SU-DHL-6 (cell line): ENCODE results near the gene ATP6V1G2.

Experiments
- H2AFZ ChIP-seq: fragments of 200-600 bp; sonication (generic); 2 replicates; pipeline ENCODE4 v1.6.1; 2014; ENCODE audit warnings: low read depth, mild to moderate bottlenecking, moderate library complexity, mixed read lengths, antibody characterized with exemption, low read length; ENCODE audit not compliant: severe bottlenecking
- H3F3A ChIP-seq: fragments of 200-600 bp; shearing (Covaris generic); 2 replicates; pipeline ENCODE4 v1.6.0; 2016; ENCODE audit warnings: antibody characterized with exemption, mild to moderate bottlenecking; ENCODE audit not compliant: insufficient read depth
- H3K27ac ChIP-seq: fragments of 200-600 bp; sonication (generic); 2 replicates; pipeline ENCODE4 v1.5.1; 2016; ENCODE audit warnings: low read depth, mild to moderate bottlenecking, low read length, moderate library complexity, mixed read lengths
- H3K27me3 ChIP-seq: fragments of 200-600 bp; sonication (generic), shearing (Covaris generic); 2 replicates; pipeline ENCODE4 v1.6.0; 2014; ENCODE audit warnings: mild to moderate bottlenecking, low read length
- H3K36me3 ChIP-seq: fragments of 200-600 bp; sonication (generic); 2 replicates; pipeline ENCODE4 v1.6.1; 2014; ENCODE audit warnings: mild to moderate bottlenecking, low read length, mixed read lengths
- H3K4me2 ChIP-seq: fragments of 300-600, 200-600 bp; shearing (Covaris generic), sonication (generic); 2 replicates; pipeline ENCODE4 v1.6.0; 2014; ENCODE audit warnings: low read length, low read depth, mild to moderate bottlenecking; ENCODE audit not compliant: poor library complexity, severe bottlenecking
- H3K4me3 ChIP-seq: fragments of 200-600 bp; sonication (generic); 2 replicates; pipeline ENCODE4 v1.5.1; 2014; ENCODE audit warnings: antibody characterized with exemption, low read length, mild to moderate bottlenecking, mixed read lengths; ENCODE audit not compliant: insufficient read depth, poor library complexity, severe bottlenecking
- H3K79me2 ChIP-seq: fragments of 200-600 bp; sonication (generic); 2 replicates; pipeline ENCODE4 v1.6.1; 2014; ENCODE audit warnings: mild to moderate bottlenecking, low read length, moderate library complexity; ENCODE audit not compliant: insufficient read depth
- H3K9ac ChIP-seq: fragments of 200-600 bp; sonication (generic); 2 replicates; pipeline ENCODE4 v1.7.0; 2014; ENCODE audit warnings: mild to moderate bottlenecking, low read length
- H3K9me2 ChIP-seq: fragments of 200-600 bp; sonication (generic); replicated peaks from 2 replicates; pipeline ENCODE4 v1.6.1; 2014; ENCODE audit warnings: low read length; ENCODE audit not compliant: insufficient read depth
- H3K9me3 ChIP-seq: fragments of 200-600 bp; sonication (generic); 2 replicates; pipeline ENCODE4 v1.6.1; 2014; ENCODE audit warnings: low read length, mixed read lengths; ENCODE audit not compliant: insufficient read depth
- H4K20me1 ChIP-seq: fragments of 200-600 bp; sonication (generic); 2 replicates; pipeline ENCODE4 v1.6.1; 2014; ENCODE audit warnings: low read depth, mild to moderate bottlenecking, antibody characterized with exemption, low read length, moderate library complexity, mixed read lengths
- CTCF ChIP-seq: fragments of 200-600 bp; sonication (generic); IDR thresholded peaks from one replicate; pipeline ENCODE4 v1.5.1; 2017; ENCODE audit warnings: antibody characterized with exemption, mild to moderate bottlenecking, low read length, moderate library complexity; ENCODE audit not compliant: insufficient read depth, poor library complexity, severe bottlenecking
- EZH2phosphoT487 ChIP-seq: fragments of 200-600 bp; sonication (generic), shearing (Covaris generic); conservative IDR thresholded peaks from 2 replicates; pipeline ENCODE4 v1.6.1; 2018; ENCODE audit warnings: mild to moderate bottlenecking, antibody characterized with exemption, low read length, moderate library complexity, mixed read lengths

Gene ATP6V1G2

DNA sequence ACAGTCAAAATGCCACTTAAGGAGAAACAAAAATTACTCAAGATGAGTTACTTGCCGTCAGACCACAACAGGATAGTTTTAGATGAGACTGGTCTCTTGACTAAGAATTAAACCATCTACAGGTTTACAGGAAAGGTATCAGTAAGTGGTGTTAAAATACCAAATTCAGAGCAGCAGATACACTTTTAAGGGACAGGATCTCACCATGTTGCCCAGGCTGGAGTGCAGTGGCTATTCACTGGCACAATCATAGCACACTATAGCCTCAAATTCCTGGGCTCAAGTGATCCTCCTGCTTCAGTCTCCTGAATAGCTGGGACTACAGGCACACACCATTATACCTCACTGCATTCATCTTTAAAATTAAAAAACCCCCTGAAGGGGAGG, 13.0 kb downstream of the ATP6V1G2 start:
- H2AFZ ChIP-seq: no peak overlapping the region
- peaks cover 60% of the 10 kb centered on the region for H4K20me1 ChIP-seq
- H3F3A ChIP-seq: peaks cover 58% of the 10 kb centered on the region
- no peaks in the 10 kb centered on the region for H3K9me3 ChIP-seq
- TF ChIP-seq CTCF (no peak), EZH2phosphoT487 (no peak)
- no peak overlapping the region for H3K27ac ChIP-seq
- peaks cover 45% of the 10 kb centered on the region for H3K79me2 ChIP-seq
- no peaks in the 10 kb centered on the region for H3K27me3 ChIP-seq
- H3K4me2 ChIP-seq: no peak overlapping the region
- H3K9ac ChIP-seq: no peak overlapping the region
- H3K36me3 ChIP-seq: peaks cover 71% of the 10 kb centered on the region
- H3K4me3 ChIP-seq: no peak overlapping the region
- H3K9me2 ChIP-seq: no peaks in the 10 kb centered on the region

DNA sequence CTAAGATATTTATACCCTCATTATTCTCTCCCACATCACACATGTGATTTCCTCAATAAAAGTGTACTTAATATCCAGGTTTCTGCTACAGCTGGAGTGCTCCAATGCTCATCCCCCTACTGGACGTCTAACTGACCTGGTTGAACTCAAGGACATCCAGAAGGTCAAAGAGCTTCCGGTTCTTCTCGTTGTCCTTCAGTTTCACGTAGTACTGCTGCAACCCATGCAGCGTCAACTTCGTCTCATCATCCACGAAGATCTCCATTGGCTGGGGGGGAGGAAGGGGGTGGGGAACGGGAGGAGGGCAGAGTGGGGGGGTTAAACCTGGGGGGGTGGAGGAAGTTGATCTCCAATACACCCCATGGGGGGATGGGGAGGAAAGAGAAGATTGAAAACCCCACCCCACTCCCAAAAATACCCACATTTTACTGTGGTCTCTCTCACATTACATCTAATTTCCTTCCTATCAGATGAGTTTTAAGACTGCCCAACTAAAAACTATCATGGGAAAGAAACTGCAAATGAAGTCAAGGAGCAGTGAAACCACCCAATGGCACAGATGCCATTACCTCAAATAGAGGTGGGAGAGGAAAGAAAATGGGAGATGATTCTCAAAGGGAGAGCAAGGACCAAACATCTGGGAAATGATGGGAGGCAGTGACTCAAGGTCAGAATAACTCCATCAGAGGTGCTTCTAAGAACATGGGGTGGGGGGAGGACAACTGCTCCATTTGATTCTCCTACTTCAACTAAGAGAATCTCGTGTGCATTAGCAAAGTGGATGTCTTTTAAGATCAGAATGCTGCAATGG, 13.6 kb downstream of the ATP6V1G2 start:
- Histone ChIP-seq H3K4me3 (no peak overlapping the region), H3K9ac (no peak overlapping the region), H2AFZ (no peak overlapping the region), H3K4me2 (no peak overlapping the region), H4K20me1 (peaks cover 58% of the 10 kb centered on the region), H3K9me3 (no peaks in the 10 kb centered on the region), H3K9me2 (no peaks in the 10 kb centered on the region), H3F3A (peaks cover 57% of the 10 kb centered on the region), H3K36me3 (peaks cover 66% of the 10 kb centered on the region), H3K27ac (no peak overlapping the region), H3K27me3 (no peaks in the 10 kb centered on the region), H3K79me2 (peaks cover 39% of the 10 kb centered on the region)
- no peak for TF ChIP-seq EZH2phosphoT487
- TF ChIP-seq CTCF: no peak

DNA sequence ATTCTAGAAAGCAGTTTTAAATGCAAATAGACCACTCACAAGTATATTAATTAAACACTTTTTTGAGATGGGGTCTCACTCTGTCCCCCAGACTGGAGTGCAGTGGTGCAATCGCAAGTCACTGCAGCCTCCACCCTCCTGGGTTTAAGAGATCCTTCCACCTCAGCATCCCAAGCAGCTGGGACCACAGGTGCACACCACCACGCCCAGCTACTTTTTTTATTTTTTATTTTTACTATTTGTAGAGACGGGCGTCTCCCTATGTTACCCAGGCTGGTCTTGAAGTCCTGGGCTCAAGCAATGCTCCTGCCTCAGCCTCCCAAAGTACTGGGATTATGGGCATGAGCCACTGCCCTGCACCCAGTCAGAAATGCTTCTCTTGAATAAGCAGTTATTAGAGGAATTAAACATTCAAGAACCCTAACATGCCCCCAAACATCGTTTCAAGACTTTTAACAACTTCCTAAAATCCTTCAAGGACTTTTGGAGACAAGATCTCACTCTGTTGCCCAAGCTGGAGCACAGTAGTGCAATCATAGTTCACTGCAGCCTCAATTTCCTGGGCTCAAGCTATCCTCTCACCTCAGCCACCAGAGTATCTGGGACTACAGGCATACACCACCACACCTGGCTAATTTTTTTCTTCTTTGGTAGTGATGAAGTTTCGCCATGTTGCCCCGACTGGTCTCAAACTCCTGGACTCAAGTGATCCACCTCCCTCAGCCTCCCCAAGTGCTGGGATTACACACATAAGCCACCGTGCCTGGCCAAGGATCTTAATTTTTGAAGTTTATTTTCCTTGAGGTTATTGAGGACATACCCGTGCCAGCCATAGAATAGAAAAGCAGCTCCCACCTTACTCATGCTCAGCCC, 14.4 kb downstream of the ATP6V1G2 start:
- Histone ChIP-seq H4K20me1 (peaks cover 54% of the 10 kb centered on the region), H3K27me3 (no peaks in the 10 kb centered on the region), H3K4me3 (no peak overlapping the region), H3K9me2 (no peaks in the 10 kb centered on the region), H3K79me2 (peaks cover 31% of the 10 kb centered on the region), H3K4me2 (no peak overlapping the region), H2AFZ (no peak overlapping the region), H3K36me3 (peaks cover 59% of the 10 kb centered on the region), H3K27ac (no peak overlapping the region), H3F3A (peaks cover 62% of the 10 kb centered on the region), H3K9ac (no peak overlapping the region), H3K9me3 (no peaks in the 10 kb centered on the region)
- TF ChIP-seq CTCF: no peak
- no peak for TF ChIP-seq EZH2phosphoT487
